Neural cell (in vitro differentiated cells): Measurements from ENCODE around the gene EFCAB12. TPM values are rescaled to one million over a fixed set of nuclear protein-coding genes. Genes with fewer than 3 reads are reported as not detected.

Experiments
- H2AFZ ChIP-seq: fragments of 200-600, 300-800 bp; sonication (generic), shearing (Covaris generic); 2 replicates; pipeline ENCODE4 v1.6.0; 2014; ENCODE audit warnings: low read depth, mild to moderate bottlenecking, antibody characterized with exemption, low read length, moderate library complexity
- H3F3A ChIP-seq: fragments of 200-600 bp; shearing (Covaris generic); 2 replicates; pipeline ENCODE4 v1.6.1; 2016; ENCODE audit warnings: mild to moderate bottlenecking, moderate library complexity, mixed read lengths, antibody characterized with exemption, low read length; ENCODE audit not compliant: insufficient read depth, poor library complexity, severe bottlenecking
- H3K27ac ChIP-seq: fragments of 200-600, 300-800 bp; sonication (generic), shearing (Covaris generic); 2 replicates; pipeline ENCODE4 v1.5.1; 2014; ENCODE audit warnings: mild to moderate bottlenecking, low read length, moderate library complexity
- H3K27me3 ChIP-seq: fragments of 300-800, 200-600 bp; sonication (generic), shearing (Covaris generic); 2 replicates; pipeline ENCODE4 v1.6.0; 2014; ENCODE audit warnings: mild to moderate bottlenecking, low read depth, low read length, moderate library complexity; ENCODE audit not compliant: insufficient read depth
- H3K36me3 ChIP-seq: fragments of 300-800, 200-600 bp; sonication (generic), shearing (Covaris generic); 2 replicates; pipeline ENCODE4 v1.5.1; 2014; ENCODE audit warnings: mild to moderate bottlenecking, antibody characterized with exemption, low read length, moderate library complexity; ENCODE audit not compliant: insufficient read depth
- H3K4me2 ChIP-seq: fragments of 300-800, 200-600 bp; sonication (generic), shearing (Covaris generic); 2 replicates; pipeline ENCODE4 v1.6.0; 2014; ENCODE audit warnings: mild to moderate bottlenecking, low read length
- H3K4me3 ChIP-seq: fragments of 300-800, 200-600 bp; sonication (generic), shearing (Covaris generic); 2 replicates; pipeline ENCODE4 v1.5.1; 2014; ENCODE audit warnings: mild to moderate bottlenecking, low read length, moderate library complexity
- H3K79me2 ChIP-seq: fragments of 200-600 bp; shearing (Covaris generic); replicated peaks from 2 replicates; pipeline ENCODE4 v1.6.0; 2014; ENCODE audit warnings: mild to moderate bottlenecking, low read length, moderate library complexity; ENCODE audit not compliant: insufficient read depth
- H3K9ac ChIP-seq: fragments of 300-800, 200-600 bp; sonication (generic), shearing (Covaris generic); 2 replicates; pipeline ENCODE4 v1.6.1; 2016; ENCODE audit warnings: mild to moderate bottlenecking, low read length, mixed read lengths
- H3K9me2 ChIP-seq: fragments of 200-600 bp; shearing (Covaris generic); 2 replicates; pipeline ENCODE4 v1.6.1; 2016; ENCODE audit warnings: mild to moderate bottlenecking, low read length, mixed read lengths; ENCODE audit not compliant: insufficient read depth
- H3K9me3 ChIP-seq: fragments of 200-600, 300-800 bp; sonication (generic), shearing (Covaris generic); 2 replicates; pipeline ENCODE4 v1.6.1; 2016; ENCODE audit warnings: mild to moderate bottlenecking, mixed run types, low read length, moderate library complexity, mixed read lengths
- H4K20me1 ChIP-seq: fragments of 200-600 bp; shearing (Covaris generic); 2 replicates; pipeline ENCODE4 v1.6.1; 2016; ENCODE audit warnings: mild to moderate bottlenecking, mixed run types; ENCODE audit not compliant: insufficient read depth
- CTCF ChIP-seq: fragments of 450-650 bp; IDR thresholded peaks from 2 replicates; pipeline ENCODE4 v1.5.1; 2014; ENCODE audit warnings: antibody characterized with exemption, mild to moderate bottlenecking, moderate library complexity; ENCODE audit not compliant: poor library complexity, severe bottlenecking
- EP300 ChIP-seq: fragments of 450-650 bp; conservative IDR thresholded peaks from 2 replicates; pipeline ENCODE4 v1.6.1; 2014; ENCODE audit warnings: antibody characterized with exemption, mild to moderate bottlenecking, moderate library complexity; ENCODE audit not compliant: poor library complexity, severe bottlenecking
- EZH2 ChIP-seq: fragments of 200-600, 300-800 bp; shearing (Covaris generic), sonication (generic); IDR thresholded peaks from 2 replicates; pipeline ENCODE4 v1.6.1; 2014; ENCODE audit warnings: antibody characterized with exemption, low read length, borderline replicate concordance, mild to moderate bottlenecking; ENCODE audit not compliant: insufficient read depth, poor library complexity, severe bottlenecking
- MXI1 ChIP-seq: fragments of 450-650 bp; conservative IDR thresholded peaks from 2 replicates; pipeline ENCODE4 v1.6.1; 2014; ENCODE audit warnings: antibody characterized with exemption, mild to moderate bottlenecking; ENCODE audit not compliant: poor library complexity, severe bottlenecking
- POLR2AphosphoS5 ChIP-seq: IDR thresholded peaks from 2 replicates; pipeline ENCODE4 v1.6.1; 2012
- RAD21 ChIP-seq: fragments of 450-650 bp; conservative IDR thresholded peaks from 2 replicates; pipeline ENCODE4 v1.6.1; 2014; ENCODE audit warnings: antibody characterized with exemption, mild to moderate bottlenecking, moderate library complexity
- REST ChIP-seq: IDR thresholded peaks from 2 replicates; pipeline ENCODE4 v1.6.1; 2012; ENCODE audit warnings: borderline replicate concordance
- SMC3 ChIP-seq: fragments of 450-650 bp; conservative IDR thresholded peaks from 2 replicates; pipeline ENCODE4 v1.6.1; 2014; ENCODE audit warnings: antibody characterized with exemption, mild to moderate bottlenecking, moderate library complexity; ENCODE audit not compliant: poor library complexity
- polyA plus RNA-seq: library from polyadenylated mRNA; depleted of rRNA; stranded (reverse); fragments of >200 nt; gene quantifications from 2 replicates; pipeline ENCODE4 v1.2.3, GENCODE V29; 2014

The EFCAB12 gene
- polyA plus RNA-seq, 1 donor from 2014 or later = 0.32 TPM

GRCh38 chr3:129428007-129428375 is 445 bp downstream of the EFCAB12 start:
- no peak overlapping the region for H2AFZ ChIP-seq
- H3K9ac ChIP-seq = peak overlapping the region; percentile 49
- no peaks in the 10 kb centered on the region for H3K36me3 ChIP-seq

GRCh38 chr3:129425619-129426018 is 2.8 kb downstream of the EFCAB12 start:
- Histone ChIP-seq H2AFZ (no peak overlapping the region), H3K9me3 (no peaks in the 10 kb centered on the region), H3K4me3 (no peak overlapping the region), H3K4me2 (no peak overlapping the region), H3F3A (no peaks in the 10 kb centered on the region), H3K9me2 (no peaks in the 10 kb centered on the region), H3K79me2 (no peaks in the 10 kb centered on the region), H4K20me1 (no peaks in the 10 kb centered on the region), H3K27me3 (no peaks in the 10 kb centered on the region), H3K27ac (no peak overlapping the region), H3K36me3 (no peaks in the 10 kb centered on the region), H3K9ac (no peak overlapping the region)
- TF ChIP-seq EP300 (no peak), CTCF (no peak), POLR2AphosphoS5 (no peak), REST (no peak)

More at GRCh38 chr3:129428007-129428375, 445 bp downstream of the EFCAB12 start:
- Histone ChIP-seq H3K9me3 (no peaks in the 10 kb centered on the region), H3K4me3 (peak overlapping the region; percentile 74), H3K27me3 (no peaks in the 10 kb centered on the region), H3F3A (no peaks in the 10 kb centered on the region), H4K20me1 (no peaks in the 10 kb centered on the region), H3K79me2 (no peaks in the 10 kb centered on the region), H3K27ac (no peak overlapping the region), H3K9me2 (no peaks in the 10 kb centered on the region), H3K4me2 (peak overlapping the region; percentile 70)
- no peak for TF ChIP-seq CTCF
- TF ChIP-seq EP300 = no peak

DNA sequence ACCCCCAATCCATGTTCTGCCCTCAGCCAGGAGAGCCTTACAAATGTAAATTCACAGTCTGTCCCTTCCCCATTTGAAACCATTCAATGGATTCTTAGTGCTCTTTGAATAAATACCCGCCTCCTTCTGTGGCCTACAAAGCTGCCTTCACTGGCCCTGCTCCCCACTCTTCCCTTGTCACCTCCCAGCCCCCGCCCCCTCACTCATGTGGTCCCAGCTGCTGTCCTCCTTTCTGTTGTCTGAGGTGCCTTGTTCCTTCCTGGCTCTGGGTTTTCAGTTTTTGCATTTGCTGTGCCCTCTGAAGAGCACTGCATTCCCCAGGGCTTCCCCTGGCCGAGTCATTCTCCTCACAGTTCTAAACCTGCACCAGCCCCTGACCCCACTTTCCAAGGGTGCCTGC is 3.2 kb downstream of the EFCAB12 start:
- Histone ChIP-seq H3K36me3 (no peaks in the 10 kb centered on the region), H3K9ac (no peak overlapping the region), H3F3A (no peaks in the 10 kb centered on the region), H3K27ac (no peak overlapping the region), H2AFZ (no peak overlapping the region), H4K20me1 (no peaks in the 10 kb centered on the region), H3K9me3 (no peaks in the 10 kb centered on the region), H3K27me3 (no peaks in the 10 kb centered on the region), H3K9me2 (no peaks in the 10 kb centered on the region), H3K4me2 (no peak overlapping the region), H3K4me3 (no peak overlapping the region), H3K79me2 (no peaks in the 10 kb centered on the region)
- TF ChIP-seq POLR2AphosphoS5 = no peak
- TF ChIP-seq EZH2 = no peak
- no peak for TF ChIP-seq RAD21
- TF ChIP-seq MXI1 = no peak
- no peak for TF ChIP-seq CTCF
- TF ChIP-seq REST = no peak
- TF ChIP-seq SMC3 = no peak
